SK-N-SH treated with all-trans-retinoic acid at 6 μM for 48 hours (cell line): Measurements from ENCODE around the gene SPATA33.

Experiments
- ATAC-seq: fragments of 200-7000 bp; cut with Tn5 transposase; 3 replicates; pipeline ENCODE4 v1.9.1; 2020; ENCODE audit warnings: mild to moderate bottlenecking, moderate library complexity
- ARNTL ChIP-seq: fragments of 450-650 bp; formaldehyde crosslinking; IDR thresholded peaks from 2 replicates; pipeline ENCODE4 v1.5.0; 2020; ENCODE audit warnings: low read depth, mild to moderate bottlenecking, moderate library complexity, borderline replicate concordance
- BACH2 ChIP-seq: fragments of 250-450 bp; sonication (Bioruptor Pico); IDR thresholded peaks from 2 replicates; pipeline ENCODE4 v1.9.0; 2021; ENCODE audit warnings: mild to moderate bottlenecking, borderline replicate concordance
- CREB5 ChIP-seq: fragments of 250-450 bp; sonication (Bioruptor Pico); IDR thresholded peaks from 2 replicates; pipeline ENCODE4 v1.5.1; 2020; ENCODE audit warnings: low read depth, mild to moderate bottlenecking, moderate library complexity
- CSDC2 ChIP-seq: fragments of 250-450 bp; sonication (Bioruptor Pico); IDR thresholded peaks from 2 replicates; pipeline ENCODE4 v1.5.0; 2020; ENCODE audit warnings: mild to moderate bottlenecking, moderate library complexity
- CSRNP3 ChIP-seq: fragments of 250-450 bp; sonication (Bioruptor Pico); IDR thresholded peaks from 2 replicates; pipeline ENCODE4 v1.5.1; 2021; ENCODE audit warnings: mild to moderate bottlenecking, moderate library complexity
- GLIS3 ChIP-seq: fragments of 250-450 bp; sonication (Bioruptor Pico); IDR thresholded peaks from 2 replicates; pipeline ENCODE4 v1.5.0; 2020; ENCODE audit warnings: mild to moderate bottlenecking, moderate library complexity
- ISL1 ChIP-seq: fragments of 250-450 bp; sonication (Bioruptor Pico); IDR thresholded peaks from 2 replicates; pipeline ENCODE4 v2.1.2; 2022; ENCODE audit warnings: mild to moderate bottlenecking, moderate library complexity
- OSR1 ChIP-seq: fragments of 250-450 bp; sonication (Bioruptor Pico); IDR thresholded peaks from 2 replicates; pipeline ENCODE4 v1.8.0; 2022; ENCODE audit warnings: moderate library complexity, mild to moderate bottlenecking, inconsistent platforms
- PATZ1 ChIP-seq: fragments of 250-450 bp; sonication (Bioruptor Pico); IDR thresholded peaks from 2 replicates; pipeline ENCODE4 v1.8.0; 2020; ENCODE audit warnings: mild to moderate bottlenecking, moderate library complexity, borderline replicate concordance
- POU6F1 ChIP-seq: fragments of 250-450 bp; sonication (Bioruptor Pico); IDR thresholded peaks from 2 replicates; pipeline ENCODE4 v1.8.0; 2021; ENCODE audit warnings: low read depth, mild to moderate bottlenecking, moderate library complexity, borderline replicate concordance
- PPARA ChIP-seq: fragments of 250-450 bp; sonication (Bioruptor Pico); IDR thresholded peaks from 2 replicates; pipeline ENCODE4 v1.5.0; 2020; ENCODE audit warnings: mild to moderate bottlenecking, borderline replicate concordance
- RARB ChIP-seq: fragments of 250-450 bp; sonication (Bioruptor Pico); IDR thresholded peaks from 2 replicates; pipeline ENCODE4 v1.8.0; 2021; ENCODE audit warnings: mild to moderate bottlenecking, moderate library complexity
- SNAI2 ChIP-seq: fragments of 250-450 bp; sonication (Bioruptor Pico); IDR thresholded peaks from 2 replicates; pipeline ENCODE4 v1.5.0; 2020; ENCODE audit warnings: mild to moderate bottlenecking, moderate library complexity
- TCF4 ChIP-seq: fragments of 250-450 bp; sonication (Bioruptor Pico); IDR thresholded peaks from 2 replicates; pipeline ENCODE4 v1.8.0; 2021; ENCODE audit warnings: mild to moderate bottlenecking, moderate library complexity, borderline replicate concordance
- TOX ChIP-seq: fragments of 250-450 bp; sonication (Bioruptor Pico); IDR thresholded peaks from 2 replicates; pipeline ENCODE4 v1.8.0; 2021; ENCODE audit warnings: mild to moderate bottlenecking, moderate library complexity, borderline replicate concordance
- TSHZ2 ChIP-seq: fragments of 250-450 bp; sonication (Bioruptor Pico); IDR thresholded peaks from 2 replicates; pipeline ENCODE4 v1.5.0; 2020; ENCODE audit warnings: mild to moderate bottlenecking, moderate library complexity
- ZC3H10 ChIP-seq: fragments of 250-450 bp; sonication (Bioruptor Pico); IDR thresholded peaks from 2 replicates; pipeline ENCODE4 v1.5.1; 2021; ENCODE audit warnings: mild to moderate bottlenecking, moderate library complexity
- ZFP3 ChIP-seq: fragments of 250-450 bp; sonication (Bioruptor Pico); IDR thresholded peaks from 2 replicates; pipeline ENCODE4 v1.5.0; 2020; ENCODE audit warnings: mild to moderate bottlenecking, moderate library complexity
- ZNF70 ChIP-seq: fragments of 450-650 bp; formaldehyde crosslinking; IDR thresholded peaks from 2 replicates; pipeline ENCODE4 v1.5.0; 2020; ENCODE audit warnings: mild to moderate bottlenecking, moderate library complexity
- ZNF8 ChIP-seq: fragments of 450-650 bp; formaldehyde crosslinking; IDR thresholded peaks from 2 replicates; pipeline ENCODE4 v1.5.0; 2020; ENCODE audit warnings: mild to moderate bottlenecking, moderate library complexity

Gene SPATA33

GRCh38 chr16:89621698-89622409 is 35.8 kb upstream of the SPATA33 start:
- no peak for TF ChIP-seq CSRNP3
- TF ChIP-seq GLIS3 (CRISPR knock-in tag): no peak
- TF ChIP-seq ZNF8: no peak
- no peak for TF ChIP-seq TOX
- TF ChIP-seq ZFP3: no peak
- TF ChIP-seq TSHZ2: no peak
- no peak for TF ChIP-seq ARNTL (CRISPR knock-in tag)
- TF ChIP-seq ISL1 (CRISPR knock-in tag): no peak
- TF ChIP-seq SNAI2 (CRISPR knock-in tag): no peak
- no peak for TF ChIP-seq OSR1 (CRISPR knock-in tag)
- no peak for ATAC-seq

- TF ChIP-seq GLIS3 (CRISPR knock-in tag) (no peak), TOX (no peak), ZC3H10 (CRISPR knock-in tag) (no peak), PPARA (CRISPR knock-in tag) (no peak), TCF4 (no peak), ZNF70 (CRISPR knock-in tag) (no peak), SNAI2 (CRISPR knock-in tag) (no peak), POU6F1 (no peak), BACH2 (CRISPR knock-in tag) (no peak)
- no peak; the same call in 2 of the 3 replicates for ATAC-seq
Measured at GRCh38 chr16:89623511-89624261, 34.0 kb upstream of the SPATA33 start.

GRCh38 chr16:89624777-89625761 is 32.6 kb upstream of the SPATA33 start:
- no peak for TF ChIP-seq CSRNP3
- no peak for TF ChIP-seq PATZ1
- no peak for TF ChIP-seq ZC3H10 (CRISPR knock-in tag)
- no peak for TF ChIP-seq ISL1 (CRISPR knock-in tag)
- TF ChIP-seq CREB5 (CRISPR knock-in tag): no peak
- TF ChIP-seq ZNF70 (CRISPR knock-in tag): no peak
- no peak for TF ChIP-seq CSDC2 (CRISPR knock-in tag)
- TF ChIP-seq RARB (CRISPR knock-in tag): no peak
- TF ChIP-seq ZFP3: no peak
- no peak for TF ChIP-seq ZNF8
- no peak for TF ChIP-seq GLIS3 (CRISPR knock-in tag)
- ATAC-seq: no peak
